SW 1271 (cell line): ENCODE results near the gene PARVG.

Source experiments
- DNase-seq, 2 experiments: peaks; one replicate each; lab custom pipeline; 2025; lab: John Stamatoyannopoulos, UW

Gene PARVG

DNA sequence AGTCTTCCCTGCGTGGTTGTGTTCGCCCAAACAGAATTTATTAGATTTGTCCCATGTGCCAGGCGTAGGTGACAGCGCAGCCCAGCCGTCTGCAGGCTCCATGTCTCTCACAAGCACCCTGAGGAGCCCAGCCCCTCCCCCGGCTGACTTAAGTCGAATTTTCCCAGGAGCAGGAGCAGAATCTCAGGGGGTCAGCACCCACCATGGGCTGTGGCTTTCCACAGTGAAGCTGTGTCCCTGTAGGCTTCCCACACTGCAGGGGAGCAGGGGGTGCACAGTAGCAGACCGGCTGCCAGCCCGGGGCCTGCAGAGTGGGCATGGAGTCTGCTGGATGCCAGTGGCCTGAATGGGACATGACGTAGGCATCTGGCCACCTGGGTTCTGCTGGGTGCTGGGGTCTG is 16.0 kb downstream of the PARVG start:
- DNase-seq: no peak

DNA sequence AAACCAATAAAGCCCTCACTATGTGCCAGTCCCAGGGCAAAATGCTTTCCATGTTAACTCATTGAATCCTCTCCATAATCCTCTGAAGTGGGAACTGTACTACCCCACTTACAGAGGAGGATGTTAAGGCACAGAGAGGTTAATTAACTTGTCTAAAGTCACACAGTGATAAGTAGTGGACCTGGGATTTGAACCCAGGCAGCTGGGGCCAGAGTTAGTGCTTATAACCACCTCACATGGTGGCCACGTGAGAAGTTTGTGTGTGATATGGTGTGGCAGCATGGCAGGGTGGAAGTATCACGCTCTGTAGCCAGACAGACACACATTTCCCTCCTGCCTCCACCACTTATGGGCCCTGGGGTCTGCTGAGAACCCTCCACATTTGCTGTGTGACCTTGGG is 16.5 kb downstream of the PARVG start:
- DNase-seq: no peak

DNA sequence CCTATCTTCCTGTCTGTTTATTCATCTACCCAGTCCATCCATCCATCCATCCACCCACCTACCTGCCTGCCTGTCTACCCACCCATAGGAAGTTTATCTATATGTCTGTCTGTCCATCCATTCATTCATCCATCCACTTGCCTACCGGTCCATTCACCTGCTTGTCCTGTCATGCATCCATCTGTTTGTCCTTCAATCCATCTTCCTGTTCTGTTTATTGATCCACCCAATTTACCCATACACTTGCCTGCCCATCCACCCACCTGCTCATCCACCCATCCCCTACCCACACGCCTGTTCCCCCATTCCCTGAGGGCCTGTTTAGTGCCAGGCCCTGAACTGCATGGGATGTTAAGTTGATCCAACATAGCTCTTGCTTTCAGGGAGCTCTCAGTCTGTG is 18.4 kb downstream of the PARVG start:
- no peak for DNase-seq

DNA sequence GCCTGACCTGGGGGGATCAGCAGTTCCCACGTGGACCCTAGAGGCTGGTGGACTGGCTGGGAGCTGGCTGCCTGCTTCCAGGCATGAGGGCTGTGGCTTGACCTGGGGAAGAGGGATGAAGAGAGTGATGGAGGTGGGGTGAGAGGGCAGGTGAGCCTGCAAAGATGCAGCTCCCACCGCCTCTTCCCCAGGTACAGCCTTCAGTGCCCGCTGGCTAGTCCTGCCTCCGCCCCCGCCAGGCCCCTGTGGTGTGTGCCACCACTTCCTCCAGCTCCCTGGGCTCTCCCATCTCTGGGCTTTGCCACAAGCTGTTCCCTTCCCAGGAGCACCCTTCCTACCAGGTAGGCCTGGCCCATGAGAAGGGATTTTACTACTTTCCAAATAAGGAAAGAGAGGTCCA is 19.1 kb downstream of the PARVG start:
- no peak for DNase-seq

DNA sequence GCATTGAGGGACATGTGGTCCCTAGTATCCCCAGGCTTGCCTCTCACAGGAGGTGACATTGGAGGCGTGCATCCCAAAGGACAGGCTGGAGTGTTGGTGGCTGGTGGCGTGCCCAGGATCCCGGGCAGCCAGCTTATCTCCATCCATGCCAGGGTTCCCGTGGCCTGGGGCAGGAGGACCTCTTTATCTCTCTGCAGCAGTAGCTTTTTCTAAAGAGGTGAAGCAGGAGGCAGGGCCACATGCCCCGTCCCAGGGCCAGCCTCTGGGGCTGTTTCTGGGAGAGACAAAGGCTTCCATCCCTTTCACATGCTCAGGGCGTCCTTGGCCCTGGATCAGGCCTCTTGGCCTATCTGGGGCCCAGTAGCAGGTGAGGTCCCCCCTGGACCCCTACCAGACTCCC is 19.7 kb downstream of the PARVG start:
- no peak for DNase-seq

DNA sequence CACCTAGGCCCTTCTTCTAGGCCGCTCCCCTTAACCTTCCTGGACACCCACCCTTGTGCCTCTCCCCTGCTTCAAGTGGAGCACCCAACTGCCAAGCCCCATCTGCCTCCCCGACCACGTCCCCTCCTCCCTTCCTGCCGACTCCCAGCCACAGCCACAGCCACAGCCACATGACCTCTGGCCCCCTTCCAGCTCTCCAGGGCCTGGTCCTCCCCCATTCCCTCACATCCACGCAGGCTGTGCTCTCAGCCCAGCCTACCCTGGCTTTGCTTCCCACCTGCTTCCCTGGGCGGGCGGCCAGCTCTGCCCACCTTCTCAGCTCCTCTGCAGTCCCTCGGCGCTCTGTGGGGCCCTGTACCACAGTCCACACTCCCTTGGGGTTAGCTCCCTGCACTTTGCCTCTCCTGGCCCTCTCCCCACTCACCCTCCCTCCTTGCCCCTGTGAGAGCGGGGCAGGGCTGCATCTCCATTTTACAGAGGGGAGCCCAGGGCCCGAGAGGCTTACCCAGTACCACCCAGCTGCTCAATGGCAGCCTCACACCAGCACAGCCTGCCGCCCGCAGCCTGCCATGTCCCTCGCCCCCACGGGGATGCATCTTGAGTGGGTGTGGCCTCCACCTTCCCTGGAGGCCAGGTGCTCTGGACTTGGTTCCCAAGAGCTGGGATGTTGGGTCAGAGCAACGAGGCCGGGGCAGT is 20.3 kb downstream of the PARVG start:
- DNase-seq: no peak

DNA sequence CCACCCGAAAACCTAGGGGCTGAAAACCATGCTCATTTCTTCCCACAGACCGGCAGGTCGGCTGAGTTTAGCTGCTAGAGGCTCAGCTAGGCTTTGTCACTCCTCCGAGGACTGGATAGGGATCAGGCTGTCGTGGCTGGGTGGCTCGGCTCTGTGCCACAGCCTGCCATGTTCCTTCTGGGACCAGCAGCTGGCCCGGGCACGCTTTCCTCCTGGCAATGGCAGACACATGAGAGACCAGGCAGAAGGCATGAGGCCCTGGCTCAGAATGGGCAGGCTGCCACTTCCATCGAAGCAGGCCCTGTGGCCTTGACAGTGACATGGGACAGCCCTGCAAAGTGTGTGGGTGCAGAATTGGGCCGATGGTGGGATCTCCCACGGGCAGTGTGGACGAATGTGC is 20.9 kb downstream of the PARVG start:
- DNase-seq: no peak

DNA sequence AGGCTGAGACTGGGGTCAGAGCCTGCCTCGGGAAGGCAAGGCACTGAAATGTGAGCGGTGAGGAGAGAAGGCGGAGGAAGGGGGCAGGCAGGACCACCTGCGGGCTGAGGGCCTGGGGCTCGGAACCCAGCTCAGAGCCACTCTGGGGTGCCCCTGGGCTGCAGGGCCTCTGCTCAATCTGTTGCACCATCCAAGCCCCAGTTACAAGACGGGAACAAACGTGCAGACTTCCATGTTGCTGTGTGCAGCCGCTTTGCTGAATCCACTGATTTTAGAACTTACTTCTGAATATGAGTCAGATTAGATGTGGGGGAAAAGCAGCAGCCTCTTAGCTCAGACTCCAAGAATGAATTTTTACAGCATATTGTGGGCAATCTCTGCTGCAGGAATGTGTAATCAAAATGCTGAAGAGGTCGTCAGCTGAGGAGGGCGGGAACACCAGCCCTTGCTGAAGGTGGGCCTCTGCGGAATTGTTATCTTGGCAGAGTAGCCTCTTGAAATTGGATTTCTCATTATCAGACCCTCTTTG is 21.6 kb downstream of the PARVG start:
- no peak for DNase-seq

DNA sequence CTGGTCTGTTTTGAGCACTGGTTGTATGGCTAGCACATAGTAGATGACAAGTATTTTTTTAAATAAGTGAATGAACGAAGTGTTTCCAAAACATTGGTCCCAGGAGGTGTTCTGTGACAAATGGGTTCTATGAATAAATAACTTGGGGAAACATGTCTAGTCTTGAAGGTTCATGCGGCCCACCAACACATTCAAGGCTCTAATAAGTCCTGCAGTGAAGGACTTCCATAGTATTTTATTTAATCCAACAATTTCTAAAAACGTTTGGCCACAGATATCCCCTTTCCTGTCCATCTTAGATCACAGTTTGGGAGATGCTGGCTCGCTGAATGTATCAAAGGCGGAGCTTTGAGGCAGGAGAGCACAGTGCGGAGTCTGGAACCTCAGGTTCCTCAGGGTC is 22.5 kb downstream of the PARVG start:
- no peak for DNase-seq

DNA sequence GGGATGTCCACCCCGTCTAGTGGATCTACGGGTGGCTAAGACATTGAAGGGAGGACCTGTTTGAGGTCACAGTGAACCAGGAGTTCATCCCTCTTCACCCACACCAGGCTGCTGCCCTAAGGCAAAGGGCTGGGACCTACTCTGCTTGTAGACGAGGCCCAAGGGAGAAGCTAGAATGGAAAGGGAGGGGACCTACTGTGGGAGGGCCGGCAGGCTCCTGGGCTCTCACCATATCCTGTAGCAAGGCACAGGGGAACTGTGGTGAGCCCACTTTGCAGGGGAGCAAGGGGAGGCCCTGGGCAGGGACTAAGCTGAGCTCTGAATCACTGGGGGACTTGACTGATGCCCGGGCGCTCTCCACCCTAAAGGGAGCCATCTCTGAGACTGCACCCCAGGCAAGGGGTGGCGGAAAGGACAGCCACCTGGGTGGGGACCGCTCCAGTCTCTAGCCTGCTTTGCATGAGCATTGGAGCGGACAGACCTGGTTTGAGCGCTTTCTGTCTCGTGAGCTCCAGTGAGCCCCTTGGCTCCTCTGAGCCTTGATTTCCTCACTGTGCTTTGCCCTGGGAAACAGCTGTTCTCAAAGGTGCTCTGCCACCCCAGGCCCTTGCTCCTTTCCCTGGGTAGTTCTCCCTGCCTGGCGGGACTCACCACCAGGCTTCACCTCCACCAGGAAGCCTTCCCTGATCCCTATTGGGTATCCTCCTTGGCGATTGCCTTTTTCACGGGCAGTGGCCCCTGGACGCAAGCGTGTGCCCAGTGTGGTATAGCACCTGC is 24.2 kb downstream of the PARVG start:
- no peak for DNase-seq

DNA sequence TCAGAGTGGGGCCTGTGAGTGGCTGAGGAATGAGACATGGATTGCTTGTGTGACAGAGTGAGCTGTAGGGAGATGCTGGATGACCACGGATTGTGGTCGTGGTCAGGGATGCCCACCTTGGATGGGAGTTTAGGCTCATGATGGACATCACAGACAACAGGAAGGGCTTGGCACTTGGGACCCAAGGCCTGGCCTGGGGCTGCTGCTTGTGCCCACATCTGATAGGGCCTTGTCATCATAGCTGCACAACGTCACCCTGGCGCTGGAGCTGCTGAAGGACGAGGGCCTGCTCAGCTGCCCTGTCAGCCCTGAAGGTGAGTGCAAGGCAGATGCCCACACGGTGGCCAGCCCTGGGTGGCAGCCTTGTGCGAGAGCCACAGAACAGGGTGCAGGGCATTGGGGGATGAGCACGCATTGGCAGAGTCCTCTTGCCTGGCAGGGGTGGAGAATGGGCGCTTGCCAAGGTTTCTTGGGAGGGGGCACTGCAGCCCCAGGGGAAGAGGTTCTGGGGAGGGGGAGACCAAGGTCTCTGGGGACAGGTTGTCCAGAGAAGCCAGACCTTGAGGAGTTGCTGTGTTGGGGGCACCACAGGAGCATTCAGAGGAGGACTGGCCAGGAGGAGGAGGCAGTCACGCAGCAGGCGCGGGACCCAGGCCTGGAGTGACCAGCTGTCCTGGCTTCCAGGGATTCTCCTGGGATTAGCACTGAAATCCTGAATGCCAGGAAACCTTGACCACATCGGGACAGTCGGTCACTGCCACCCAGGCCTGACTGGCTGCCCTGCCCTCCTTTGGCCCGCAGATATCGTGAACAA is 25.0 kb downstream of the PARVG start:
- no peak for DNase-seq

DNA sequence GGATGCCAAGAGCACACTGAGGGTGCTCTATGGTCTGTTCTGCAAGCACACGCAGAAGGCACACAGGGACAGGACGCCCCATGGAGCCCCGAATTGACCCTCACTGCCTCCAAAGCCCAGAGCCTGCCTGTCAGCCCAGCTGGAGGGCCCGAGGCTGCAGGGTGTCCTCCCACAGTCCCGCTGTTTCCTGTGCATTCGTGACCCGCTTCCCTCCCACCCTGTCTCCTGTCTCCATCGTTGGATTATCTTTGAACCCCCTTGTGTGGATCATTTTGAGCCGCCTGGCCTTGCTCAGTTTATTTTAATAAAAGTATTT is 25.6 kb downstream of the PARVG start:
- DNase-seq: no peak

DNA sequence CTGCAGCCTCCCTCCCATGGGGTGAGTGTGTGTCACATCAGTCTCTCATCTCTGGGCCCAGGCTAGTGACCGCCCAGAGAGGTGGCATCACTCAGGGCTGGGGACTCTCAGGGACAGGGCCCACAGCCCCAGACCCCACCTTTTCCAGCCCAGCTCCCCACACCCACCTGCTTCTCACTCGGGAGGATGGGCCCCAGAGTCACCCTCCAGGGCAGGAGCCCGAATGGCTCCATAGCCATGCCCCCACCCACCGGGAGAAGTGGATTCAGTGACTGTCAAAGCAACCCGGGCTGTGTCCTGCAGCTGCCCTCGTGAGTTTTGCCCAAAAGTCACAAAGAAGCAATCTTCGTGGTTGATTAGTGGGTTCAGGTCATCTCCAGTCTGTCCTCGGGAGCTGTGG is 26.0 kb downstream of the PARVG start:
- no peak for DNase-seq

DNA sequence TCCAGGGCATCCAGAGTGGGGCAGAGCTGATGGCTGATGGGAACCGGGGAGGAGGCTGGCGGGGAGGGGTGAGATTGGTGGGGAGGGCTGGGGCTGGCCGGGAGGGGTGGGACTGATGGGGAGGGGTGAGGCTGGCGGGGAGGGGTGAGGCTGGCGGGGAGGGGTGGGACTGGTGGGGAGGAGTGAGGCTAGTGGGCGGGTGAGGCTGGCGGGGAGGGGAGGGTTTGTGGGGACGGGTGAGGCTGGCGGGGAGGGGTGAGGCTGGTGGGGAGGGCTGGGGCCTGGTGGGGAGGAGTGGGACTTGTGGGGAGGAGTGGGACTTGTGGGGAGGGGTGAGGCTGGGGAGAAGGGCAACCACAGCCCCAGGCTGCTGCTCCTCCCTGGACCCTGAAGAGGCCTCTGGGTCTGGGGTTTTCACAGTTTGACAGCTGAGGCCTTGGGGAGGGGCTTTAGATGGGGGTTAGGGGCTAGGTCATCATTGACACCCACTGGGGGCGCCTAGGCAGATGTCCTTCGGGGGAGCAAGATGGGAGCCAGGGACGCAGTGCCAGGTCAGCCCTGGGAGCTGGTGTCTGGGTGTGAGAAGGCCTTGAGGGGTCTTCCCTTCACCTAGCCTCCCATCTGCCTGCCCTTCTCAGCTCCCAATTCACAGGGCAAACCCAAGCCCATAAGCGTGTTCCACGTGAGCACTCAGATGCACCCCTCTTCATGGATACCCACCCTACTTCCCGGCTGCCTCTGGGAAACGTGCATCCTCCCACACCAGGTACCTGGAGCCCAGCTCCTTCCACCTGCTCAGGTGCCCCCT is 26.7 kb downstream of the PARVG start:
- DNase-seq: no peak

DNA sequence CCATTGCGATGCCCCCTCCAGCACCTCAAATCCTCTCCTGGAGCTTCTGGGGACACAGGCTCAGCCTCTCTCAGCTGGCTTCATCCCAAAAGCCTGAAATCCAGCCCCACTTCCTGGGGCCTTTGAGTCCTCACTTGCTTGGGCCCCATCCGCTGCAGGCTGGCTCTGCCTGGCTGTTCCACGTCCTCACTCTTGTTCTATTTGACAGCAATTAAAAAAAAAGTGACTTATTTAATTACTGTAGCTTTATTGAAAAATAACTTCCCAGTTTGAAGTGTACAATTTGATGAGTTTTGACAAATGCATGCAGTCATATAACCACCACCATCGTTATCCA is 27.2 kb downstream of the PARVG start:
- no peak for DNase-seq

DNA sequence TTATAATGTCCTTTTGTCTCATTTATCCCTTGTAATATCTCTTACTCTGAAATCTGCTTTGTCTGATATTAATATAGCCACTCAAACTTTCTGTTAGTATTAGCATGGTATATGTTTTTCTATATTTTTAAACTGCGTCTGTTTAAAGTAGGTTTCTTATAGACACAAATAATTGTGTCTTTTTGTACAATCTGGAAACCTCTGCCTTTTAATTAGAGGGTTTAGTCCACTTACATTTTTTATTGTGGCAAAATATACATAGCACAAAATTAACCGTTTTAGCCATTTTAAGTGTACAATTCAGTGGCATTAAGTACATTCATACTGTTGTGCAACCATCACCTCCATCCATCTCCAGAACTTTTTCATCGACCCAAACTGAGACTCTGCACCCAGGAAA is 28.6 kb downstream of the PARVG start:
- no peak for DNase-seq

DNA sequence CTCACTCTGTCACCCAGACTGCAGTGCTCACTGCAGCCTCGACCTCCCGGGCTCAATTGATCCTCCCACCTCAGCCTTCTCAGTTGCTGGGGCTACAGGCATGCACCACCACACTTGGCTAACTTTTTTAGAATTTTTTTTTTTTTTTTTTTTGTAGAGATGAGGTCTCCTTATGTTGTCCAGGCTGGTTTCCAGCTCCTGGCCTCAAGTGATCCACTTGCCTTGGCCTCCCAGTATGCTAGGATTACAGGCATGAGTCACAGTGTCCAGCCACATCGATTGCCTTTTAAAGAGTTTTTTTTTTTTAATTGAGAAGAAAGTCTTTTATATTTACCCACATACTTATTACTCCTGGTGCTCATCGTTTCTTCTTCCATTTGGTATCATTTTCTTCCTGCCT is 30.0 kb downstream of the PARVG start:
- DNase-seq: no peak

DNA sequence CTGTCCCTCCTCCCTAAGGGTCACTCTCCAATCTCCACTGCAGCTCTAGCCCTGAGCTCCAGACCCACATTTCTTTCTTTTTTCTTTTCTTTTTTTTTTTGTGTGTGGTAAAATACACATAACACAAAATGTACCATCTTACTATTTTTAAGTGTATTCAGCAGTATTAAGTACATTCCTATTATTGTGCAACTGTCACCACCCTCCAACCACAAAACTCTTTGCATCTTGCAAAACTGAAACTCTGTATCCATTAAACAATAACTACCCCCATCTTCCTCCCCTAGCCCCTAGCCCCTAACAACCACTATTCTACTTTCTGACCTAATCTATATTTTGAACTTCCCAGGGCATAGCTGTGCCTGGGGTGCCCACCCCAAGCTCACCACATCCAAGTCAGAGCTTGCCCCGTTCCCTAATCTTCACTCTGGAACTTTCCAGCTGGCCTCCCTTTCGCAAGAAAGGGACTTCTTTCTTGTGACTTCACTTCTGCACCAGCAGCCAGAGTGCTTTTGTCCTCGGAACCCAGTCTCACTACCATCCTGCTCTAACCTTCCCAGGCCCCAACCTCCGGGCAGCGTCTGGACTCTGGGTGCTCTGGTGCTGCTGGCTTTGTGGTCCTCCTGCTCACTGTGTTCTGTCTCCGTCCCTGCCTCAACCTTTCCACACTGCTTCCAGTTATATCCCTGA is 30.7 kb downstream of the PARVG start:
- no peak for DNase-seq

DNA sequence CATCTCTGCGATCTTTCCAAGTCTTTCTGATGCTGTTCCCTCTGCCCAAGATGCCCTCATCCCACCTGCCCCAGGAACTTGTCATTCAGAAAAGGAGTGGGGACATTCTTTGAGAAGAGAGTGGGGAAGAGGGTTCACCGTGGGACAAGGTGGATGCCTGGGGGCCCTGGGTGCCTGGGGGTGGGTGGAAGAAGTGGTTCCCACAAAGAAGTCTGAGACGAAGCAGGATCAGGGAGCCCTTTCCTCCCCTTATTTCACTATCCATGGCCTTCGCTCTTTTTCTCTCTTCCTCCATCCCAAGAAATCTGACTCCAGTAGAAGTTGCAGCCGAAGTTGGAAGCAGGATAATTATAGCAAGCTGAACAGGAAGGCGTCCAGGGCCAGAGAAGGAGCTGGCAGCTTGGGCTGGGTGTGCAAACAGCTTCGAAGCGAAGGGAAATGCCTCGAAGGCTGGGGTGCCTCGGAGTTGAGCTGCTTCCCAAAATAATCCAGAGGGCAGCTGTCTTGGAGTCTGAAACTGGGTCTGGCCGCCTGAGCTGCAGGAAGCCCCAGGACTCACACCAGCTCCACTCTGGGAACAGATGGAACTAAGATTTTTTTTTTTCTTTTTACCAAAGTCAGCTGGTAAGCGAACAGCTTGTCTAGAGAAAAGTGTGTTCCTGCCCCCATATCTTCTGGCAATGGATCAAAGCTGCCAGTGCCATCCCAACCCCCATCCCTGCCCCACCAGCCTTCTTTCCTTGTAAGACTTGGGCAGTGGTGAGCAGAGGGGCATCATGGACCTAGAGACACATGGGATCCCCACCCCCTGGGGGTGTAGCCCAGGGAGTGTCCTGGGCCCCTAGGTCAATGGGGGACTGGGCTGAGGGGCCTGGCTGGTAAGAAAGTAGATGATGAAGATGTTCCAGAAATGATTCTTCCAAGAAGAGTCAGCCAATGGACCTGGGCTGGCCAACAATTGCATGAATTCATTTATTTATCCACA is 31.5 kb downstream of the PARVG start:
- DNase-seq: no peak

DNA sequence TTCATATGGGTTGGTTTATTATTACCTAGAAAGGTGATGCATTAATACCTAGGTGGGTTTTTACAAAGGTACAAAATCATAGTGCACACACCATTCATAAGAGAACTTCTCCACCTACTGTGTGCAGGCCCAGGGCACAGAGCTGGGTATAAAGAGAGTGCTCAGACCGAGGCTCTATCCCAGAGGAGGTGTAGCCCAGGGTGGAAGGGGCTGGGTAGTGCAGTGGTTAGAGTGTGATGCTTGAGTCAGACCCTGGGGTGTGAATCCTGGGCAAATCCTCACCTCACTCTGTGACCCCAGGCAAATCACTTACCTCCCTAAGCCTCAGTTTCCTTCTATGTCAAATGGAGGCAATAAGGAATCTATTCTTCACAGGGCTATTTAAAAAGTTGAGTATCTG is 32.2 kb downstream of the PARVG start:
- no peak for DNase-seq
